SK-N-SH (cell line): ENCODE data around the gene ATP2B2. TPM values are rescaled to one million over a fixed set of nuclear protein-coding genes. Genes with fewer than 3 reads are reported as not detected.

Experiments used
- CTCF ChIA-PET: fragments of 300-600, 350-600 bp; formaldehyde crosslinking; extraction: SDS; loops from one replicate; lab custom pipeline; 2021; lab: Yijun Ruan, JAX
- POLR2A ChIA-PET: fragments of 350-600 bp; sonication (Branson Sonifier 250); formaldehyde crosslinking; extraction: SDS; loops from one replicate; lab custom pipeline; 2020; ENCODE audit warnings: antibody characterized with exemption, inconsistent platforms; lab: Yijun Ruan, JAX
- DNase-seq: peaks from one replicate; pipeline ENCODE4 v3.0.0; 2012
- H2AFZ ChIP-seq: fragments of 200-600 bp; sonication (generic); 2 replicates; pipeline ENCODE4 v1.8.1; 2016; ENCODE audit warnings: antibody characterized with exemption, mild to moderate bottlenecking, low read depth
- H3F3A ChIP-seq: fragments of 200-600 bp; sonication (generic); replicated peaks from 2 replicates; pipeline ENCODE3; 2016; ENCODE audit warnings: antibody characterized with exemption, mild to moderate bottlenecking; ENCODE audit not compliant: insufficient read depth
- H3K27ac ChIP-seq, 2 experiments: fragments of 200-500 bp in 1 of 2; fragments of 200-600 bp in 1 of 2; sonication (Bioruptor generic) in 1 of 2; sonication (generic), shearing (Covaris generic) in 1 of 2; 2 replicates each; pipeline versions ENCODE4 v1.5.1 to v1.6.1; 2014 to 2016; ENCODE audit warnings: low read depth in 2 of 2, inconsistent platforms in 1 of 2, low read length in 1 of 2, mild to moderate bottlenecking in 1 of 2, mixed read lengths in 1 of 2
- H3K27me3 ChIP-seq: fragments of 200-600 bp; sonication (generic), shearing (Covaris generic); 2 replicates; pipeline ENCODE4 v1.6.1; 2016; ENCODE audit warnings: mixed run types; ENCODE audit not compliant: insufficient read depth
- H3K36me3 ChIP-seq, 2 experiments: fragments of 200-500 bp in 1 of 2; fragments of 200-600 bp in 1 of 2; sonication (Bioruptor generic) in 1 of 2; sonication (generic) in 1 of 2; replicated peaks in 1 of 2; 2 replicates each; pipeline versions ENCODE3 to v1.5.1; 2014 to 2016; ENCODE audit warnings: low read length in 1 of 2, mild to moderate bottlenecking in 1 of 2; ENCODE audit not compliant: insufficient read depth in 2 of 2, control insufficient read depth in 1 of 2
- H3K4me1 ChIP-seq, 2 experiments: fragments of 200-500 bp in 1 of 2; fragments of 200-600 bp in 1 of 2; sonication (Bioruptor generic) in 1 of 2; sonication (generic), shearing (Covaris generic) in 1 of 2; 2 replicates each; pipeline versions ENCODE4 v1.5.1 to v1.6.1; 2014 to 2016; ENCODE audit warnings: low read depth in 1 of 2, low read length in 1 of 2, mixed run types in 1 of 2; ENCODE audit not compliant: insufficient read depth in 2 of 2, control insufficient read depth in 1 of 2
- H3K4me2 ChIP-seq: fragments of 200-600 bp; sonication (generic), shearing (Covaris generic); 2 replicates; pipeline ENCODE4 v1.6.1; 2017; ENCODE audit warnings: mixed run types
- H3K4me3 ChIP-seq, 2 experiments: fragments of 200-500 bp in 1 of 2; fragments of 200-600 bp in 1 of 2; sonication (Bioruptor generic) in 1 of 2; sonication (generic), shearing (Covaris generic) in 1 of 2; 2 replicates each; pipeline versions ENCODE4 v1.5.1 to v1.8.1; 2014 to 2016; ENCODE audit warnings: low read depth in 2 of 2, inconsistent platforms in 1 of 2, low read length in 1 of 2, mild to moderate bottlenecking in 1 of 2, mixed read lengths in 1 of 2, moderate library complexity in 1 of 2
- H3K79me2 ChIP-seq: fragments of 200-600 bp; sonication (generic); 2 replicates; pipeline ENCODE4 v1.8.1; 2017; ENCODE audit warnings: mild to moderate bottlenecking; ENCODE audit not compliant: insufficient read depth
- H3K9ac ChIP-seq: fragments of 200-600 bp; sonication (generic); 2 replicates; pipeline ENCODE4 v1.6.1; 2017; ENCODE audit warnings: mixed run types
- H3K9me2 ChIP-seq: fragments of 200-600 bp; sonication (generic); 2 replicates; pipeline ENCODE4 v1.6.1; 2017; ENCODE audit warnings: mixed run types
- H3K9me3 ChIP-seq: fragments of 200-600 bp; sonication (generic); 2 replicates; pipeline ENCODE4 v1.6.1; 2017; ENCODE audit warnings: mixed run types, mild to moderate bottlenecking, moderate library complexity
- H4K20me1 ChIP-seq: fragments of 200-600 bp; sonication (generic); 2 replicates; pipeline ENCODE4 v1.6.1; 2017; ENCODE audit warnings: mild to moderate bottlenecking, mixed run types; ENCODE audit not compliant: insufficient read depth
- CTCF ChIP-seq: fragments of 200-600 bp; sonication (generic); IDR thresholded peaks from 2 replicates; pipeline ENCODE4 v1.6.1; 2017; ENCODE audit warnings: antibody characterized with exemption, mild to moderate bottlenecking, moderate library complexity
- MAX ChIP-seq: IDR thresholded peaks from 2 replicates; pipeline ENCODE4 v1.4.0; 2012; ENCODE audit warnings: low read depth
- NRF1 ChIP-seq: IDR thresholded peaks from 2 replicates; pipeline ENCODE4 v1.6.1; 2012; ENCODE audit warnings: low read depth, mild to moderate bottlenecking, low read length
- POLR2AphosphoS5 ChIP-seq: IDR thresholded peaks from 2 replicates; pipeline ENCODE4 v1.6.1; 2012; ENCODE audit warnings: low read depth, low read length
- REST ChIP-seq: IDR thresholded peaks from 2 replicates; pipeline ENCODE4 v1.6.1; 2012; ENCODE audit warnings: mild to moderate bottlenecking, low read depth, low read length, moderate library complexity
- RFX5 ChIP-seq: IDR thresholded peaks from 2 replicates; pipeline ENCODE4 v1.6.1; 2012; ENCODE audit warnings: mild to moderate bottlenecking, improper control_type of control experiment, low read length
- RXRA ChIP-seq: IDR thresholded peaks from 2 replicates; pipeline ENCODE4 v1.4.0; 2012; ENCODE audit warnings: low read depth, mild to moderate bottlenecking, borderline replicate concordance
- TCF12 ChIP-seq: IDR thresholded peaks from 2 replicates; pipeline ENCODE4 v1.4.0; 2012
- USF1 ChIP-seq: IDR thresholded peaks from 2 replicates; pipeline ENCODE4 v1.4.0; 2012; ENCODE audit warnings: low read depth, borderline replicate concordance
- ZBTB33 ChIP-seq: IDR thresholded peaks from 2 replicates; pipeline ENCODE4 v1.4.0; 2012; ENCODE audit warnings: low read depth, borderline replicate concordance
- WGBS: methylation state at CpG from one replicate; pipeline ENCODE4 v1.1.6; 2017; ENCODE audit warnings: low lambda C conversion rate; 5-methylcytosine and 5-hydroxymethylcytosine counted together
- polyA plus RNA-seq, 3 experiments: library from polyadenylated mRNA; depleted of rRNA; stranded (reverse); fragments of >200 nt; gene quantifications; 2 replicates each; pipeline ENCODE4 v1.2.3, GENCODE V29; 2012

Gene ATP2B2
- polyA plus RNA-seq, 1 of the 3 experiments (the other 2 are of a cell fraction) = 0.15 TPM

- Histone ChIP-seq H3K4me3 (no peak overlapping the region), H4K20me1 (no peaks in the 10 kb centered on the region), H3K27ac (no peak overlapping the region), H3K9me3 (no peaks in the 10 kb centered on the region), H3K36me3 (no peaks in the 10 kb centered on the region), H3K4me2 (no peak overlapping the region), H3K9me2 (no peaks in the 10 kb centered on the region), H3F3A (no peaks in the 10 kb centered on the region), H3K27me3 (0 out of 2 replicates have a peak, but pooled peaks cover 12% of the 10 kb centered on the region), H2AFZ (no peak overlapping the region), H3K4me1 (no peaks in the 10 kb centered on the region), H3K79me2 (no peaks in the 10 kb centered on the region), H3K9ac (no peak overlapping the region)
- ChIA-PET CTCF (interaction anchor here (0.6 to 11.5 kb wide), 4 partner anchors 17 to 401 kb away, joined by 3 to 166 read pairs (median 4); partner anchors contain the start of gene SEC13), POLR2A (no interaction called here)
- WGBS = 83% methylated on average over 16 of the region's 16 CpGs
- TF ChIP-seq RXRA = no peak
- no peak for TF ChIP-seq TCF12
- TF ChIP-seq REST = no peak
- no peak for TF ChIP-seq ZBTB33
- no peak for TF ChIP-seq CTCF
- no peak for TF ChIP-seq POLR2AphosphoS5
- no peak for TF ChIP-seq NRF1
- TF ChIP-seq USF1 = no peak
- TF ChIP-seq RFX5 = no peak
- TF ChIP-seq MAX = no peak
- no peak for DNase-seq
These were observed 167.3 kb downstream of the ATP2B2 start for GRCh38 chr3:10338164-10338470.
